IPS-NIHi11 (cell line): ENCODE results near the gene DZANK1.
"Not testable (repeated sequence)": the region's sequence is repeated elsewhere in the genome, so short reads cannot be mapped to it uniquely, and the experiment has no call there.

Experiments used
- DNase-seq: peaks from one replicate; pipeline ENCODE4 v3.0.0; 2012; ENCODE audit warnings: mixed read lengths, low spot score

Gene DZANK1

DNA sequence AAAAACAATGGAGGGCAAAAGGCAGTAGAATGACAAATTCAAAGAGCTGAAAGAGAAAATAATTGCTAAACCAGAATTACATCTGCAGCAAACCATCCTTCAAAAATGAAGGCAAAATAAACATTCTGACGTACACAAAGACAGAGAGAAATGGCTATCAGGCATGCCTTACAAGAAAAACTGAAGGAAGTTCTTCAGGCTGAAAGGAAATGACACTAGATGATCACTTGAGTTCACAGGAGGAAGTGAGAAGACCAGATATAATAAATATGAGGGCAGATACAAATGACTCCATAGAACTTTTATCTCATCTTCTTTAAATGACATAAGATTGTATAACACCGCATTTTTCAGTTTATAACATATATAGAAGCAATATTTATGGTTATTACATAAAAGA, 30.0 kb downstream of the DZANK1 start:
- DNase-seq, result no peak

DNA sequence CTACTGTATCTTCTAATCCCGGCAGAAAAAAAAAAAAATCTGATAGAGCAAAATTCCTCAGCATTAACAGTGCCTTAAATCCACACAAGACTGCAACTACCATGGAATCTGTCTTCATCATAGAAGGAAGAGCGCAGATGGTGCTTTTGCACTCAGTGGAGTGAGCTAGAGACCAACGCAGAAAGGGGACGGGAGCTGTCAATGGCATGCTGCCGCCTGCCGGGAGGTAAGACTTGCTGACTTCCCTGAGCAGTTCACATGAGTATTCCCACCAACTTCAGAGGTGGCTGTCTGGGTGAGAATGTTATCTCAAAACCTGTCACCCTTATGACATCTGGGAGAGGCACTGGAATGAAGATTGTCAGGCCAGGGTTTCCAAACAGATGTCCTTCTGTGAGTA, 35.6 kb downstream of the DZANK1 start:
- no peak for DNase-seq

DNA sequence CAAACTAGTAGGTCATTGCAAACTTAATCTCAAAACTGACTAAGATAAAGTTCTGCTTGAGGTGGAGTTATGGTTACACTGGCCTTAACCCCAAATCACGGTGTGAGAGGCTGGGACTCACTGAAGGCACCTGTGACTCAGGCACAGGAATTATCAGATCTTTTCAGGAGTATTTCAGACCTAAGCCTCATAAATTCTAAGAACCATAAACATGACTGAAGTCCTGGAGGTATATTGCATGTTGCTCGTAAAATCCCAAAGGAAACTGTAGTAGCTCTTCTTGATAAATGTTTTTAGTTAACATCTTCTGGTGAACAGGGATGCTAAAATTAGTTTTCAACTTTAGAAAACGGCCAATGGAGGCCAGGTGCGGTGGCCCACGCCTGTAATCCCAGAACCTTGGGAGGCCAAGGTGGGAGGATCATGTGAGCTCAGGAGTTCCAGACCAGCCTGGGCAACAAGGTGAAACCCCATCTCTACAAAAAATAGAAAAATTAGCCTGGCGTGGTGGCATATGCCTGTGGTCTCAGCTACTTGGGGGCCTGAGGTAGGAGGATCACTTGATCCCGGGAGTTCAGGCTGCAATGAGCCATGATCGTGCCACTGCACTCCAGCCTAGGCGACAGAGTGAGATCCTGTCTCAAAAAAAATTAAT, 36.5 kb downstream of the DZANK1 start:
- DNase-seq, result no peak

DNA sequence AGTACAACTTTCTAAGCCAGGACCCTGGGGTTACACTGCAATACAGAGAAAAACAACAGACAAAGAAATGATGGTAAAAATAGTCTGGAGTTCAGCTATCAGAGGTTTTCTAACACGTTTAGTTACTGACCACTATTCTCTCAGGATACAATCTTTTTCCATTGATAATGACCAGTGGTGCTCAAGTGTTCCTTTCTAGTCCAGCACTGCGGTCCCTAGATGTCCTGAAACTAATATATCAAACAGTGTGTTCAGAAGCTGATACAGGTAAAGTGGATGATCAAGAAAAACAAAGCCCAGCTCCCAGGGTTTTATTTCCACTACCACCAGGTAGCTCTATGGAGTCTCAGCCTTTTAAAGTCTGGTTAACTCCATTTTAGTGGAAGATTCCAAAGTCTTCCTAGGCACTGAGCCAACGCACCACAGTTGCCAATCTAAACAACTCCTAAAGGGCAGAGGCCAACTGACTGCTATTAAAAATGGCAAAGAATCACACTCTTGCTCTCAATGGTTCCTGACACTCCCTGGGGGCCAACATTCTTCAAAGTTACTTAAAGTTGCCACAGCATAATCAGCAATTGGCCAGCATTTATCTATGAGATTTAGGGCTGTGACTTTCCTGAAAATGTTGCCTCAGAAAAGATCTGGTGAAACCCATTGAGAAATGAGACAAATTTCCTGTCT, 38.2 kb downstream of the DZANK1 start:
- no peak for DNase-seq

DNA sequence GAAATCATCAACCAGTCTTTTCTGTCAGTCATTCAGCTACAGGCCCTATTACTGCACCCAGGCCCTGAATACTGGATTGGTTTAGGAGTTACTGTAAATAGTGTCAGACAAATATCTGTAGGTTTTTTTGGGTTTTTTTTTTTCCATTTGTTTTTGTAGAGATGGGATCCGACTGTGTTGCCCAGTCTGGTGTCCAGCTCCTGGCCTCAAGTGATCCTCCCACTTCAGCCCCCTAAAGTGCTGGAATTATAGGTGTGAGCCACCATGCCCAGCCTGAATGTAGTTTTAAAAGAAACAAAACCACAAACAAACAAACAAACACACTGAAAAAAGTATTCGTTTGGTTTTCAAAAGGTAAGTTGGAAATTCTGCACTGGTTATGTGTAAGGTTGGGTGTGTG, 39.6 kb downstream of the DZANK1 start:
- no peak for DNase-seq

DNA sequence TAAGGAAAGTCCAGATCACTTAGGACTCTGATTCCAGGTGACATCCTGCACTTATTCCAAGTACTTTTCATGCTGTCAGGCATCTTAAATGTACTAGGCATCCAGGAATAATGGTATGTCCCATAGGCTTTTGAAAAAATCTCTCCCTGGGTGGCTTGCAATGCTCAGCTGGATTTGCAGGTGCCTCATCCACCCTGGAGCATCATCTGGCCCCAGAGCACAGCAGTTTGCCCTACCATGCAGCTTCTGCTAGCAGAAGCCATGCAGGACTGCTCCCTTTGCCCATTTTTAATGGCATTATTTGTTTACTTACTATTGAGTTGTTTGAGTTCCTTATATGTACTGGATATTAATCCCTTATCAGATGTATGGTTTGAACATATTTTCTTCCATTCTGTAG, 45.2 kb downstream of the DZANK1 start:
- no peak for DNase-seq

DNA sequence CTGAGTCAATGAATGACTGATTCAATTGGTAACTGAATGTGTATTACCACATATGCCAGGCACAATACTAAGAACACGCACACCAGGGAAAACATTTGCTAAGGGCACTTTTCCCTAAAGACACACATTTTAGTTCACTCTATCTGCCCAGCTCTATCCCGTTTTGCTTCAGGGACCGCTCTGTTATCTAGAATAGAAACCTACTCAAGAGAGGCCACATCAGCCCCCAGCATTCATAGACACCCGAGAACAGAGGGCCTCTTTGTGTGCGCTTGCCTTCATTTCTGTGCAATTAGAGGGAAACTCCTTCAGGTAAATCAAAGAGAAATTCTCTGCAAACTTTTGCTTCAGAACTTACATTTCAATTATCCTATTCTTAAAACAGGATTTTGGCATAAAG, 50.3 kb downstream of the DZANK1 start:
- DNase-seq, result no peak

DNA sequence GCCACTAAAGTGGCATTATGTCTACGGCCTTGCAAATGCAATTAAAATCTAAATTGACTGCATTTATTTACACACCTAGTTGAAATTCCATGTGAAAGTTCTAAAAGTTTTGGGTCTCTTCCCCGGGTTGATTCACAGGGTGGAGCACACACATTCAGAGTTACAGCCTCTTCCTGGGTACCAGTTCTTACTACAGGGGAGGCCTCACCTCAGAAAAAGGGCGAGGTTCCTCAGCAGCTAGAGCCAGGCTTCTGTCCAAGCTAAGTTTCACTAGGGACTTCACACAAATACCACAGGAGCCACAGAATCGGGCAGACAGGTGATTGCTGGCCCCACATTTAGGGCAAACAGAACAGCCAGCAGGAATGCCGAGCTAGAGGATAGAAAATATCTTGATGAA, 52.7 kb downstream of the DZANK1 start:
- DNase-seq, result no peak

DNA sequence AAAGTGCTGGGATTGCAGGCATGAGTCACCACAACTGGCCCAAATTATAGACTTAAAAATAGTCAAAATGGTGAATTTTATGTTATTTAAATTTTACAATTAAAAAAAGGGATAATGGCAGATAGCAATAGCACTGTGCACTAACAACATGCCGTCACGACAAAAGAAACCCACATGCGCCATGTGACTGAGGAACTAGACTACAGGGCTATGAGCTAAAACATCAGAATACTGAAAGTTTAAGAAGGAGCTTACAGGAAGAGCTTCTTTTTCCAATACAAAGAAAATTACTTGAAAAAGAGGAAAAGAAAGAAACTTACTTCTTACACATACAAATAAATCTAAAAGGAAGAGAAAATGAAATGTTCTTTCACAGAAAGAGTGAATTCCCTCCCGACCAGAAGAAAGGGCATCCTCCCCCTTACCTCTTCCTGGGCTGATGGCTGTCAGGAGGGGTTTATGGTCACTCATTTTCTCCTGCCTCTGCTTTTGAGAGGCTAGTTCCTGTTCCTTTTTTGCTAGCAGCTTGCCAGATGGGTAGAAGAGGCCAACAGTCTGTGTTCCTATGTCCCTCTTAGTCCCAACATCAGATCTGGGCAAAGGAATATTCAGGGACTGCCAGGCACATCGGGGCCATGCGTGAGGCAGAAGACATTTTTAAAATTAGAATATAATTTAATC, 54.5 kb downstream of the DZANK1 start:
- no peak for DNase-seq

DNA sequence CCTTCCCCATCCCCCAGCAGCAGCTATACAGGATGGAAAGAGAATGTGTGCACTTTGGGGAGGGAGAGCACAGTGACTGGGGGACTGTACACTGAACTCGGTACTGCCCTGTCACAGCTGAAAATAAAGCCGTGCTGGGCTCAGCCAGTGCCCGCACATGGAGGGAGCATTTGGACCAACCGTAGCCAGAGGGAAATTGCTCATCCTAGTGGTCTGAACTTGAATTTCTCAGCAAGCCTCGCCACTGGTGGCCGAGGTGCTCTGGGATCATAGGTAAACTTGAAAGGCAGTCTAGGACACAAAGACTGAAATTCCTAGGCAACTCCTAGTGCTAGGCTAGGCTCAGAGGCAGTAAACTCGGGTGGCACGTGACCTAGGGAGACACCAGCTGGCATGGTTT, 61.0 kb downstream of the DZANK1 start:
- no peak for DNase-seq

DNA sequence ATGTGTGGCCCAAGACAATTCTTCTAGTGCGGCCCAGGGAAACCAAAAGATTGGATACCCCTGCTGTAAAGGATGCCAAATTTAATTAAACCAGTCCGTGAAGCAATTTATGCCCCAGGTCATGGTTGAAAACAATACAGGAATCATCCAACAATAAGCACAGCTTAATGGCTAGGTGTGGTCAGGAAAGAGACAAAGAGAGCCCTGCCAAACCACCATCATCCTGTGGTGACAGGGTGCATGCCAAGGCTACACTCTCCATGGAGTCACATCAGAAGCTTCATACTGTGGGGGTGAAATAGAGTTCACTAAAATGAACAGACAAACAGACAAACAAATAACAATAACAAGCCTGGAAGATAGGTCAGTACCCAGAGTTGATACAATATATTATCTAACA, 62.7 kb downstream of the DZANK1 start:
- no peak for DNase-seq

DNA sequence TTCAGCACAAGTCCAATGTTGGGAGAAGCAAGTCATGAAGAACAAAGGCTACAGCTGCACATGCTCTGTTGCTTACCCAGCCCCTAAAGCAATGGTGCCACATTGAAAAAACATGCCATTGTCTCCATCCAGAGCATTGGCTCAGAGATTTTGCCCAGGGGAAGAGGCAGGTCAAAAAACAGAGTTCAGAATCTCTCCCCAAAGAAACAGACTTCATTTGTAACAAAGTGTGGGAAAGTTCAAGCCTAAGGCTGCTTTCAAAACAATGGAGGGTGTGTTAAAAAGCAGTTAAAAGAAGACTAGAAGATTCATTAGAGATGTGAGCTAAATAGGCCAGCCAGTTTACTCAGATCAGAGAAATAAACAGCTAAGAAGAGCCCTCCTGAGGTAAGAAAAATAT, 63.6 kb downstream of the DZANK1 start:
- no peak for DNase-seq

DNA sequence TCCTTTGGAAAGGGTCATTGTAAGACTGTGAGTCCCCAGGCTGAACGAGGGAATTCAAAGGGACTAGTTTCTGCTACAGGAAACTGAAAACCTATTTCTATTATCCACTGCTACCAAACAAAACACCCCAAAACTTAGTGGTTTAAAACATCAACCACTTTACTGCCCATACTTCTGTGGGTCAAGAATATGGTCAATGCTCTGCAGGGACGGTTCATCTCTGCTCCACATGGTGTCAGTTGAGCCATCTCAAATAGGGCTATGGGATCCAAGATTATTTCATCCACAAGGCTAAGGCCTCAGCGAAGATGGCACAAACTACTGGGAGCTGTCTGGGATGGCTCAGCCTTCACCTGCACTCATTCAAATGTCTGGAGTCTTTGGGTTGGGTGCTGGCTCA, 65.5 kb downstream of the DZANK1 start:
- no peak for DNase-seq

DNA sequence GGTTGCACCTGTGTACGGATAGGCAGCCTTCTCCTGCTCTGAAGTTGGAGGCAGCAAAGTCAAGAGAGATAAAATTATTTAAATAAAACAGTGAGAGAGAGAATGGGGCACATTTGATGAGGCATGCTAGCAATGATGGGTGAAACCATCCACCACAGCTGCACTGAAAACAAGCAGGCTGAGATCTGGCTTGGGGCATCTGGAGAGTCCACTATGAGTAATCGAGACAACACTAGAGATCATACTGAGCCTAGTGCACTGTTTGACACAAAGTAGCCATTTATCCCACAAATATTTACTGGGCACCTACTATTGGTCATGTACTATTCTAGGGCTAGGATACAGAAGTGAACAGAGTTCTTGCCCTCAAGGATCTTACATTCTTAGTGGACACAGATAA, 66.4 kb downstream of the DZANK1 start:
- no peak for DNase-seq

DNA sequence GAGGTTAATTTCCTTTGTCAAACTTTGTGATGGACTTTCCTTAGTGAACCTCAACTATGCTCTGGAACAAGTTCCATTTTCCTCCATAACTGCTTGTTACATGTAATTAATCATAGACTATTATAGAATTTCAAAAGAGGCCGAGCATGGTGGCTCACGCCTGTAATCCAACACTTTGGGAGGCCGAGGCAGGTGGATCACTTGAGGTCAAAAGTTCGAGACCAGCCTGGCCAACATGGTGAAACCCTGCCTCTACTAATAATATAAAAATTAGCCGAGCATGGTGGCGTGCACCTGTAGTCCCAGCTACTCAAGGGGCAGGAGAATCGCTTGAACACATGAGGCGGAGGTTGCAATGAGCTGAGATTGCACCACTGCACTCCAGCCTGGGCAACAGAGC, 68.1 kb downstream of the DZANK1 start:
- DNase-seq, result not testable (repeated sequence)

DNA sequence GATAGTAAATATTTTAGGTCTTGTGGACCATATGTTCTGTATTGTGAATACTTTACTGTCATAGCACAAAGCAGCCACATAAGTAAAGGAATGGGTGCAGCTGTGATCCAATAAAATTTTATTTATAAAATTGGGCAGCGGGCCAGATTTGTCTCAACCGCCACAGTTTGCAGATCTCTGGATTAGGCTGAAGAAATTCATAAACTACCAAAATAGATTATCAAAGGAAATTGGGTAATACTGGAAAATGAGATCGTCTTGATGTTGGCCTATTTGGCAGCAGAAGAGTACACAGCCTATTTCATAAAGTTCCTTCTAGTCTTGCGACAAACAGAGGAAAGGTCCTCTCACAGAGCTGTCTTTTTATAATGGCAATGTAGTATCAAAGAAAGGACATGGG, 69.8 kb downstream of the DZANK1 start:
- no peak for DNase-seq

DNA sequence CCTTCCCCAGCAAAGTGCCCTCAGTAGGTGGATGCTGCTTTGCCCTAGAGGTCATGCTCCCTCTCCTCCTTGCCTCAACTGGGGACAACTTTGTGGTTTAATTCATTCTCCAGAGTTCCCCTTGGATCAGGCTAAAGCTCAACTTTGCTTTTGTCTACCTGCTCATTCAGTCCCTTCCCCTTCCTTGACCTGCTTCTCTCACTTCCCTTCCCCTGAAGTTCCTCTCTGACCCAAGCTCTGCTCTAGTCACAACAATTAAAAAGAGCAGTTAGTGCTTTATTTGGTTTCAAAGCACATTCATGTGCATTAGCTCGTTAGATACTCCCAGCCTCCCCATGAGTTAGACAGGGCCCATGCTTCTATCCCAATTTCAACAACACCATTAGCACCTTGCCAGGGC, 71.3 kb downstream of the DZANK1 start:
- DNase-seq, result no peak

DNA sequence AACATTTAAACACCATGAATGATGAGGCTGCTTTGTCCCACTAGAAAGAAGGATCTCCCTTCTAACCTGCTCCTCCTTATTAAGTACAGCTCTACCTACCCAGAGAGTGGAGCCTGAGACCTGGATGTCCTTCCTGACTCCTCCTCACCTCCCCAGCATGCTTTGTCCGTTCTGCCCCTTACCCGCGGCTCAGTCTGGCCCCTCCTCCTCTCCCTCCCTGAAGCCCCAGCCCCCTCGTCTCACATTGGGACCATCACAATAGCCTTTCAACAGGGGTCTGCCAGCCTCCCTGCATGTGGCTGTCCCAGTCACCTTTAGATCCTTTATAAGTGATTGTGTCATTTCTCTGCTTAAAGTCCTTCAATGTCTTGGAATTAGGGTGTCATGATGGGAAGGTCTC, 72.5 kb downstream of the DZANK1 start:
- peak; percentile 62 for DNase-seq

DNA sequence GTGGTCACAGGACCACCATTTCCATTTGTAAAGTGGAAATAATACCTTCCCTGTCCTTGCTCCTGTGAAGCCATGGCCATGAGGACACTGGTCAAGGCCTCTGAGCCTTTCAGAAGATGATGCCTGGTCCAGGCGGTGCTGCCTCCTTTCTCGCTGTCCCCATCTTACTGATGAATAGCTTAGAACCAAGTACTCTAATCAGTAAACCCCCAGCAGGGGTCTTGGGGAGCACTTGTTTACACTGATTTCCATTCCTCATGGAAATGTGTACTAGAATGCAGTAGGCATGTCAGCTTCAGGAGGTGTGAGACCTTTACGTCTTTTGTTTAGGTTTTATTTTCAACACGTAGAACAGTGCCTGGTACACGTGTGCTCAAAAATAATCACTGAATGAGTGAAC, 75.1 kb downstream of the DZANK1 start:
- DNase-seq, result no peak

DNA sequence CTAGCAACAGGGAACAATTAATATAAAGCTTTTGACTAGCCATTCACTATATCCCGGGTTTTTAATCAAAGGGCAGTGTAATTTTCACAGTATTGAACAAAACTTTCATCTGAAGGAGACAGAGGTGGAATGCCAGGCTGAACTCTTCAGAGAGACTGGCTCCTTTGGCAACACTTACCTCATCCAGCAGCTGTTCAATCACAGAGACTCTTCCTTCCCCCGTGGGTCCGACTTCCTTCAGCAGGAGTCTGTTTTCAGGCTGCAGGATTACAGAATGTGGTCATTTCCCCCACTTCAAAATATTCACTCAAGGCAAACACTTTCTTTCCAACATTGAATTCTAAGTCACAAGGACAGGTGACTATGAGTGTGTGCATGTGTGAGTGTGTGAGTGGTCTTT, 76.6 kb downstream of the DZANK1 start:
- no peak for DNase-seq

DNA sequence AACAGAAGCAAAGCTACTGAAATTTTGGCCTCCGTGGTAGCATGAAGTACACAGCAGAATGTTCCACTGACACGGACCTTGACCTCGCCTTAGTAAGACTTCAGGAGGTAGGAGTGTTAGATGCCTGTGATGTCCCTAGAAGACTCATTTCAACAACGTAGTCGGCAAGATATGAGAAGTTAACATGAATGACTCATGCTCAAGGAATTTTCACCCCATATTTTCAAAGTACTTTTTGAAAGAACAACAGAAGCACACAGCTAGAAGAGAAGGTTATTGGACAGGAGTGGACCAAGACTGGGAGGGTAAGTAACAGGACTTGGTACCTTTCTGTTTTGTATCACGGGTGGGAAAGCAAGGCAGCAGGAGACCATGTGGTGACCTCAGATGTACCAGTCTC, 78.0 kb downstream of the DZANK1 start:
- DNase-seq, result no peak

DNA sequence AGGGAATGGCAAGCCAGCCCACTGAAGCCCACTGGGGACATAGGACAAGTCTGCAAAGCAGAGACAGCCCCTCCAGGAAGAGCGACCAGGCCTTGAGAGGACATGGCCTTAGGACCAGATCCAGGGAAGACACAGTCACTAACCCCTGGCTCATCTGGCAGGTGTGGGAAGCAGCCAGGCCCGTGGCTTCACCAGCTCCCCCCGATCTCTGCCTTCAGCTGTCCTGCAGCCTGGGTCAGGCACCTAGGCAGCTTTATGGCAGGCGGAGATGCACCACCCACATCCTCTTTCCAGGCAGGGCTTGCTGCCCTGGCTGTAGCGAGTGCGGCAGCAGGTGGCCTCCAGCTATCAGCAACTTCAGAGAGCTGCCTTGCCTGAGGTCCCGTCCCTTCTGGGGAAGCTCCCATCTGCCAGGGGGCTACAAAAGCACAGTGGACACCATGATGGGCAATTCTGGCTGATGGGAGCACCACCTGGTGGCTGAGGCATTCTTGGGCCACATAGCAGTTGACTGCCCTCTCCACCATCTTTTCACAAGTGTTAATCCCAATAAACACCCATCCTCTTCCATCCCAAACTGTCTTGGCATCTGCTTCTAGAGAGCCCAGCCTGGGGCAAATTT, 85.8 kb downstream of the DZANK1 start:
- peak; percentile 41 for DNase-seq

DNA sequence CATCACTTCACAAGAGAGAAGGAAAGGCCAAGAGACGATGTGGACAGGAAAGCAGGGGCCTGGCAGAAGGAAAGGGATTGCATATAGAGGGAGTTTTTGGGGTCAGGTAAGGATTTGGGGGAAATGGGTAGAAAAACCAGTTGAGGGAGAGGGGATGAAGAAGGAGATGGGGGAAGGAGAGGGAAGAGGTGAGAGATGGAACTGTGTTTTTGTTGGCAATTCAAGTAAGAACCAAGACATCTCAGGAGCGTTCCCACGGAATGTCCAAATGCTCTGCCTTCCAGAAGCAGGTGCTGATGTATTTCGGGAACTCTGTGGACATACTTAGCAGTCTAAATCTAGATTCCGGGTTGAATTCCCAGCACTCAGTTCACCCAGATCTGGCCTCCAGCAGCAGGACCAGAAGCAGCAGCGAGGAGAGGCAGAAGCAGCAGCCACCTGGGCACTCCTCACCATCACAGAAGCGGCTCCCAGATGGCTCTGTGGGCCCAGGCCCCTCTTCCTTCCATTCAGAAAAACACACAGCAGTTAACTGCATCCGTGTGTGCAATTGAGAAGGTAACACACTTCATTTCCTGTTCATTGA, 88.8 kb downstream of the DZANK1 start:
- no peak for DNase-seq
